KOPT-K1 (cell line): ENCODE results near the gene ERN2.

Source experiments
- H3K27ac ChIP-seq: fragments of 200-600 bp; sonication (generic); 2 replicates; pipeline ENCODE4 v1.5.1; 2016; ENCODE audit warnings: antibody characterized with exemption, mild to moderate bottlenecking, low read depth, low read length; ENCODE audit not compliant: poor library complexity, severe bottlenecking
- H3K36me3 ChIP-seq: fragments of 200-600 bp; sonication (generic); 2 replicates; pipeline ENCODE4 v1.5.1; 2017; ENCODE audit warnings: antibody characterized with exemption, mild to moderate bottlenecking, low read length, moderate library complexity; ENCODE audit not compliant: insufficient read depth
- H3K9me3 ChIP-seq: fragments of 200-600 bp; sonication (generic); 2 replicates; pipeline ENCODE4 v1.5.1; 2017; ENCODE audit warnings: antibody characterized with exemption, low read length, mild to moderate bottlenecking; ENCODE audit not compliant: insufficient read depth, poor library complexity, severe bottlenecking

The ERN2 gene

GRCh38 chr16:23679986-23680336 is 33.1 kb downstream of the ERN2 start:
- Histone ChIP-seq H3K9me3 (no peaks in the 10 kb centered on the region), H3K27ac (peak overlapping the region; percentile 90), H3K36me3 (peaks cover 64% of the 10 kb centered on the region)

DNA sequence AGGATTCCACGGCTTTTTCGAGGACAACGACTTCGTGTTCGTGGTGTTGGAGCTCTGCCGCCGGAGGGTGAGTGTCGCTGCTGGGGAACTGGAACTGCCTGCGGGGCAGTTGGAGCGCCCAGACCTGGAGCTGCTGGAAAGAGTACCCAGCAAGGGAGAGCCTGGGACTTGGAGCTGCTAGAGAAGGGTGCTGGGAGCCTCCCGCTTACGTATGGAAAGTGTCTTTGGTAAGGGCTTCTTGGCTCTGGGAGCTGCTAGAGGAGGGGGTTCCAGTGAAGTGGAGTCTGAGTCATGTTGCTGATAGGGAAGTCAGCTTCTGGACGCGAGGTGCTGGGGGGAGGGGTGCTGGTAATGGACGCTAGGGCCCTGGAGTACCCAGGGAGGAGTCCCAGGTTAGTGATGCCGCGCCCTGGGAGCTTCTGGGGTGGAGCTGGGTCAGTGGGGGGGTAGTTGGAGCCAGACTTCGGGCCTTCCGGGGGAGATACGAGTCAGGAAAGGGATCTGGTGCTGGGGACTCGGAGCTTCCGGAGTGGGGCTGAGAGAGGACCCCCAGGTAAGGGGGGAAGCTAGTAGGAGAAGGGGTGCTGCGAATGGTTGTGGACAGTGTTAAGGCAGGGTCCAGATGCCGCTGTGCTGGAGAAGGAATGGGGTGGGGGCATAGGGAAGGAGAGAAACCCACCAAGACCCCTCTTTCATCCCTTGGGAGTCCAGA is 33.6 kb downstream of the ERN2 start:
- Histone ChIP-seq H3K9me3 (no peaks in the 10 kb centered on the region), H3K36me3 (peaks cover 64% of the 10 kb centered on the region), H3K27ac (peak overlapping the region; percentile 90)

- no peaks in the 10 kb centered on the region for H3K9me3 ChIP-seq
- peaks cover 64% of the 10 kb centered on the region for H3K36me3 ChIP-seq
- H3K27ac ChIP-seq = peak within 1 kb of the TSS; percentile 90
These were observed 34.4 kb downstream of the ERN2 start, which contains the start of gene PLK1 for GRCh38 chr16:23678430-23679273. Gene PLK1, plus strand, starts transcription at chr16:23678889. Its CDS starts 44 bp downstream, at chr16:23678933.

GRCh38 chr16:23676924-23677480 is 36.0 kb downstream of the ERN2 start:
- H3K27ac ChIP-seq = no peak overlapping the region
- peaks cover 56% of the 10 kb centered on the region for H3K36me3 ChIP-seq
- no peaks in the 10 kb centered on the region for H3K9me3 ChIP-seq

GRCh38 chr16:23673971-23674614 is 38.9 kb downstream of the ERN2 start:
- Histone ChIP-seq H3K9me3 (no peaks in the 10 kb centered on the region), H3K36me3 (peaks cover 60% of the 10 kb centered on the region), H3K27ac (no peak overlapping the region)

- H3K36me3 ChIP-seq = peaks cover 90% of the 10 kb centered on the region
These were observed 42.8 kb downstream of the ERN2 start for GRCh38 chr16:23670137-23670776.

GRCh38 chr16:23668873-23669272 is 44.1 kb downstream of the ERN2 start:
- no peaks in the 10 kb centered on the region for H3K9me3 ChIP-seq
- peaks cover 91% of the 10 kb centered on the region for H3K36me3 ChIP-seq
- no peak overlapping the region for H3K27ac ChIP-seq

More at GRCh38 chr16:23670137-23670776, 42.8 kb downstream of the ERN2 start:
- Histone ChIP-seq H3K27ac (no peak overlapping the region), H3K9me3 (no peaks in the 10 kb centered on the region)

DNA sequence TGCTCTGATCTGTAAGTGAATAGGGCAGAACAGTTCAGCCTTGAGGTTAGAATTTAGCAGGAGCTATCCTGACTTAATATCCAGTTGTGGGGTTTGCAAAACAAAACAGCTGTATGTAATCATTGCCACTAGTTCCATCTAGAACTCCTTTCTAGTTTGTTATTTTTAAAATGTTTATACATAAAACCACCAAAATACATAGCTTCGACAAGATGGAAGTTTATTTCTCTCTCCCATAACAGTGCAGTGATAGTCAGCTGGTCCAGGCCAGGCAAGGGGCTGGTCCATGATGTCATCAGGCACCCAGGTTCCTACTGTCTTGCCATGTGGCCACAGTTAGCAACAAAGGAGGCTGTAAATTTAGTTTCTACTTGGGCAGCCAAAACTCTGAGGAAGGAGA is 44.8 kb downstream of the ERN2 start:
- H3K36me3 ChIP-seq = peaks cover 94% of the 10 kb centered on the region
- no peak overlapping the region for H3K27ac ChIP-seq
- no peaks in the 10 kb centered on the region for H3K9me3 ChIP-seq

DNA sequence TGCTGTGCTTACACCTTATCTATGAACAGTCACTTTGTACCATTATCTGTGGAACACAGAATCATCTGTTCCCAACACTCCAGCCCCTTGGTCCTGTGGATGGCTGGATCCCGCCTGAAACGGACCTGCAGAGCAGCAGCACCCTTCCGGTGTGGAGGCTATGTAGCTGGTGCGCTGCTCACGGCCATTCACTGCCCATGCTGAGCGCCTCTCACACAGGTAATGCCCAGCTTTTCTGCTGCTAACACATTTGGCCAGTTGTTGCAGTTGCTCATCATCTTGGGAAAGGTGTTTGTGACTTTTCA is 45.7 kb downstream of the ERN2 start:
- no peaks in the 10 kb centered on the region for H3K9me3 ChIP-seq
- H3K27ac ChIP-seq = no peak overlapping the region
- H3K36me3 ChIP-seq = peaks cover 99% of the 10 kb centered on the region

DNA sequence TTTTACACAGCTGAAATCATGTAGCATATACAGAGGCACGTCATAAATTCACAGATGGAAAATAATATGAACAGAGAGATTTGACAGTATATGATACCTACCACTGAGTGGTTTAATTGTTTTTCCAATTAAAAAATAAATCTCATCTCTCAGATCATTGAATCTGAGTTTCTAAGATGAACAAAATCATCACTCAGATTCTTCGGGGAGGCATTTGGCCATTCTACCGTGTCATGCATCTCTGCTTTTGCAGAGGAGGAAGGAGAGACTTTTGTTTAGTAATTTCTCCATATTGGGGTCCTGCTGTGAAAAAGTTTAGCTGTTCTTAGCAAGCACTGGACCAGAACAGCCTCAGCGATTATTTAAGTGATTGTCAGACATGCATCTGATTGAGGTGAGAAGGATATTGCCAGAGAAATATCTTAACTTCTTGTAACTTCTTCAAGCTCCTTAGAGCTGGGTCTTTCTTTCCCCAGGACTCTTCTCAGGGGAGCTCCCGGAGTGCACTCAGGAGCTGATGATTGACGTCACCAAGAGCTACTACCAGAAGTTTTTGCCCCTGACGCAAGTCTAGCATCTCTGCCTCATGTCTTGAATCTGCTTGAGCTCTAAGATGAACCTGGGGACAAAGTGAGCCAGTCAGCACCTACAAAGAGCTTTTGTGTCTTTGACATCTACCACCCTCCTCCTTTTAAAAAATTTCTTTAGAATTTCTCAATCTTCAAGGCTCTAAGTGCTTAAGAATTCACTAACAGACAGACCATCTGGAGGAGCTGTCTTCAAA is 46.3 kb downstream of the ERN2 start:
- H3K27ac ChIP-seq = no peak overlapping the region
- peaks cover 99% of the 10 kb centered on the region for H3K36me3 ChIP-seq
- H3K9me3 ChIP-seq = no peaks in the 10 kb centered on the region

GRCh38 chr16:23663918-23664317 is 49.1 kb downstream of the ERN2 start:
- peaks cover 99% of the 10 kb centered on the region for H3K36me3 ChIP-seq
- no peak overlapping the region for H3K27ac ChIP-seq
- H3K9me3 ChIP-seq = no peaks in the 10 kb centered on the region

DNA sequence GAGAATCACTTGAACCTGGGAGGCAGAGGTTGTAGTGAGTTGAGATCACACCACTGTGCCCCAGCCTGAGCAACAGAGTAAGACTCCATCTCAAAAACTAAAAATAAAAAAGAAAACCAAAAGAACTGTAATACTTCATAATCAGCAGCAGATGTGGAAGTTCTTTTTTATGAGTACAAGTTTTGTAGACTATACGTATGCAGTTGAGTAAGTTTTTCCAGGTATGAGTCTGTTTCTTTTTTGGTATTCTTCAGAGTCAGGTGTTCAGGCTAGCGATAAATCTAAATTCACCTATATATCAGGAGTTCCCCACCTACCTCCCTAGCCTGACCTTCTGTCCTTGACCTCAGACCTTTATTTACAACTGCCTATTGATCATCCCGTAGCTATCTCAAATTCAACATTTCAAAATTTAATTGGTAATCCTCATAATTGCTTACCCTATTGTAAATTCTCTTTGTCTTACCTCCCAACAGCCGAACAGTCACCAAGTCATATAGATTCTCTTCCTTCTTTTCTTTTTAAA is 61.0 kb downstream of the ERN2 start:
- H3K9me3 ChIP-seq = no peaks in the 10 kb centered on the region
- H3K36me3 ChIP-seq = peaks cover 95% of the 10 kb centered on the region
- H3K27ac ChIP-seq = no peak overlapping the region

GRCh38 chr16:23650674-23651416 is 62.2 kb downstream of the ERN2 start:
- Histone ChIP-seq H3K9me3 (no peaks in the 10 kb centered on the region), H3K27ac (no peak overlapping the region), H3K36me3 (peaks cover 98% of the 10 kb centered on the region)
